Measurements from ENCODE around the gene GSTA2. TPM values are rescaled to one million over a fixed set of nuclear protein-coding genes. Genes with fewer than 3 reads are reported as not detected.

GSTA2 gene
- total RNA-seq, 1 donor from 2014 or later: 4.6 TPM

GRCh38 chr6:52735071-52735470 lies 28.2 kb downstream of the GSTA2 start:
- Mint-ChIP-seq H3K9me3 (ENCODE audit: low read depth) (peaks cover 9% of the 10 kb centered on the region), H3K27me3 (no peaks in the 10 kb centered on the region), H3K4me3 (ENCODE audit: low read depth) (no peak overlapping the region), H3K4me1 (ENCODE audit: low read depth) (peaks cover 2% of the 10 kb centered on the region), H3K36me3 (ENCODE audit: insufficient read depth) (peaks cover 3% of the 10 kb centered on the region), H3K27ac (no peak overlapping the region)
- DNase-seq (ENCODE audit: low spot score, unreplicated experiment): no peak
- no peak for TF ChIP-seq CTCF (IDR thresholded peaks at IDR 0.05; ENCODE audit: unreplicated experiment)

- Mint-ChIP-seq H3K27ac (no peak overlapping the region), H3K27me3 (no peaks in the 10 kb centered on the region), H3K4me1 (ENCODE audit: low read depth) (peaks cover 5% of the 10 kb centered on the region), H3K9me3 (ENCODE audit: low read depth) (peaks cover 3% of the 10 kb centered on the region), H3K36me3 (ENCODE audit: insufficient read depth) (no peaks in the 10 kb centered on the region), H3K4me3 (ENCODE audit: low read depth) (no peak overlapping the region)
- DNase-seq (ENCODE audit: low spot score, unreplicated experiment): no peak
- no peak for TF ChIP-seq CTCF (IDR thresholded peaks at IDR 0.05; ENCODE audit: unreplicated experiment)
Observed at GRCh38 chr6:52734072-52734471, 29.2 kb downstream of the GSTA2 start.

GRCh38 chr6:52733172-52733571 lies 30.1 kb downstream of the GSTA2 start:
- no peaks in the 10 kb centered on the region for H3K36me3 Mint-ChIP-seq (ENCODE audit: insufficient read depth)
- peaks cover 10% of the 10 kb centered on the region for H3K4me1 Mint-ChIP-seq (ENCODE audit: low read depth)
- H3K27ac Mint-ChIP-seq: no peak overlapping the region
- H3K9me3 Mint-ChIP-seq (ENCODE audit: low read depth): peaks cover 3% of the 10 kb centered on the region
- no peak for TF ChIP-seq CTCF (IDR thresholded peaks at IDR 0.05; ENCODE audit: unreplicated experiment)
- H3K4me3 Mint-ChIP-seq (ENCODE audit: low read depth): no peak overlapping the region
- H3K27me3 Mint-ChIP-seq: no peaks in the 10 kb centered on the region
- DNase-seq (ENCODE audit: low spot score, unreplicated experiment): no peak

GRCh38 chr6:52731719-52732118 lies 31.6 kb downstream of the GSTA2 start:
- Mint-ChIP-seq H3K27me3 (no peaks in the 10 kb centered on the region), H3K36me3 (ENCODE audit: insufficient read depth) (no peaks in the 10 kb centered on the region), H3K9me3 (ENCODE audit: low read depth) (peaks cover 3% of the 10 kb centered on the region), H3K4me3 (ENCODE audit: low read depth) (no peak overlapping the region), H3K27ac (no peak overlapping the region), H3K4me1 (ENCODE audit: low read depth) (peaks cover 16% of the 10 kb centered on the region)
- no peak for DNase-seq (ENCODE audit: low spot score, unreplicated experiment)
- no peak for TF ChIP-seq CTCF (IDR thresholded peaks at IDR 0.05; ENCODE audit: unreplicated experiment)

- DNase-seq (ENCODE audit: low spot score, unreplicated experiment): no peak
- peaks cover 35% of the 10 kb centered on the region for H3K4me1 Mint-ChIP-seq (ENCODE audit: low read depth)
- no peaks in the 10 kb centered on the region for H3K36me3 Mint-ChIP-seq (ENCODE audit: insufficient read depth)
- H3K27me3 Mint-ChIP-seq: no peaks in the 10 kb centered on the region
- no peak for TF ChIP-seq CTCF (IDR thresholded peaks at IDR 0.05; ENCODE audit: unreplicated experiment)
- peaks cover 4% of the 10 kb centered on the region for H3K9me3 Mint-ChIP-seq (ENCODE audit: low read depth)
- no peak overlapping the region for H3K4me3 Mint-ChIP-seq (ENCODE audit: low read depth)
- H3K27ac Mint-ChIP-seq: no peak overlapping the region
Observed at GRCh38 chr6:52729576-52729975, 33.7 kb downstream of the GSTA2 start.

Measured in progenitor cell of endocrine pancreas (in vitro differentiated cells).